Measurements from ENCODE around the gene MAGI2.

The MAGI2 gene

GRCh38 chr7:78101076-78101475, 1352.4 kb downstream of the MAGI2 start:
- FAIRE-seq, result no peak

DNA sequence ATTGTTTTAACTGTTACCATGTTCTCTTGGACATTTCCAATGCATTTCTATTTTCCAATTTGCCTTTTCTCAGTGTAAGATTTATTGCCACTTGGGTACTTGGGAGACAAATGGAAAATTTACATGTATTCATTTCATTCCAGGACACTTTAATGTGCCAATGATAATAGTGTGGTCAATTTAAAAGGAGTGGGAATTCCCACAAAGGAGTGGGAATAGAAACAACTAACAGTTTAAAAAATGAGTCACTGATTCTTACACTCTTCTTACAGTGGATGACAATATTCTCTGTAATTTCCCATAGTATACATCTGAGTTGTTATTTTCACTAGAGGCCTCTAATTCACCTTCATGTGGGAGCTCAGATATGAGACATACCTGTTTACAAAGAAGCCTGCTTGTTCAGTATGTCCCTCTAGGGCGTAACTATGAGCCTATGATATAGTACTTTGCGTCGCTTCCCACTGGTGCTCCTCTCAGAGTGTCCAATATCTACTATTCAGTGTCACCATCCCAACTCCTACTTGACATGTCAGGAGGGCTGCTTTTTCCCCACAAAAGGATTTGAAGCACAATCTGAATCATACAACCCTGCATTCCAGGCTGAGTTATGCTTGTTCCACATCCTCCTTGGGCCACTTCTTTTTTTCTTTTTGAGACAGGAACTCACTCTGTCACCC, 1353.6 kb downstream of the MAGI2 start:
- no peak for FAIRE-seq

DNA sequence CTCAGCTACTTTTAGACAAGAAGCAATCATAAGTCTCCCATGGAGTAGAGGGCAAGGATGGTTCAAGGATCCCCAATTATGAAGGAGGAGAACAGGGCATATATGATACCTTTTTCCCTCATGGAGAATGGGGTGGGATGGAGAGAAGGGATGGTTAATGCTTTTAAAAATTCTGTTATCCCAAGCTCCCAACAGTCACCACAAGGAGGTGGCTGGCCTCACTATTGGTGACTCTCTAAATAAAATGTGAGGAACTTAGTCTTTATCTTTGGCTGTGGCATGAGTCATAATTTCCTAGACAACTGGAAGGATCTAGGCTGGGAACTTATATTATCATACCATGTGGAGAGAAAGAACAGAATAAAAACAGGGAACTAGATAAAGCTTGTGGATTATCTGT, 1357.9 kb downstream of the MAGI2 start:
- FAIRE-seq, result no peak

DNA sequence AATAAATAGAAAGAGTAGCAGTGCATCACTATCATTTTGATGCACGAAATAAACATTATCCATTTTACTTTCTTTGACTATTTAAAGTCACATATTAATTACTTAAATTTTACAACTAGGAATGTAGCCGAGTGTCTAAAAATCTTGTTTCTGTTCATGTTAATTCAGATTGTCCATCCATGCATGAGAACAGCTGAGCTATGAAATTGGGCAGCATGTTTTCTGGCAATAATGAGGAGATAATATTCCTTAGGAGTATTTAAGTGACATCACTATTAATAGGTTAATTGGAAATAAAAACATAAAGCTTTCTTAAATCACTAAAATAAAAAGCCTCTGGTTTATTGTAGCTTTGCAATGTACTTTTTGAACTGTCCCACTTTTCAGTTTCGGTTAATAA, 1361.1 kb downstream of the MAGI2 start:
- FAIRE-seq, result no peak

DNA sequence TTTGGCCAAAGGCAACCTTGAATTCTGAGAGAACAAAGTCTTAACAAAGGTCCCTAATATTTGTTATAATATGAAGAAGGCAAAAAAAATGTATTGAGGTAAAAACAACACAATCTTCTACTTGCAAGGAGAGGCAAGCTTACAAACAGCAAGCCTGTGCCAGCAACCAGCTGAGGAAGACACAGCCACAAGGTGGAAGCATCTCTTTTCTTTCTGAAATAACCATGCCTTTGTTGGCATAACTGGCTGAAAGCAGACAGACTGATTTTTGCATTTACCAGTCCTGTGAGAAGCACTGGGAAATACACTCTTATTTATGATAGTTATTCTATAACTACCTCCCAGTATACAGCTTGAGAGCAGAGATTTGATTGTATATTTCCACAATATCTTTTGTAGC, 1362.9 kb downstream of the MAGI2 start:
- no peak for FAIRE-seq

DNA sequence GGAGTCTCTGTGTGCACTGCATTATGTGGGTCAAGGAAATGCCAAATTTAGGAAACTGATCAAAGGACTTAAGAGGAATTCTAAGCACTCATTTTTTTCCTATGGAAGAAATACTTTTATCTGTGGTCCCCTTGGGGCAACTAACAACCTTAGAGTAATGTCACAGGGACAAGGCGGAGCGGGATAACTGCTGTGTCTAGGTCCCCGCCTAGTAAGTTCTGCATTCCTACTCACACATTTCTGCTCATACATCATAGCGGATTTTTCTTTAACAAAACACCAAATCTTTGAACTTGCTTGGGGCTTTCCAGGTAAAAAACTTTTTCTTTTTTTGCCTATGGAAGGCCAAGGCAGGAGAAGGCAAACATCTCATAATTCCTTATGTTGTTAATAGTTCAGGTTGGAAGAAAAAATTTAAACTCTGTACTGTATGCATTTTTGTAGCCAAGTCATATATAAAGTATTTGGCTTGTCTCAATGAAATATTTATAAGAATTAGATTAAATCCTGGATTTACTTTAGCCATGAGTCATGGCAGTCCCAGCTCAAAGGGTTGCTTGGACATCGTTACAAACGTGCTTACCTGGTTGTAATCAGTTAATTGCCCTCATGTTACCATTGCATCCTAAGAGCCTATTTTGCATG, 1369.9 kb downstream of the MAGI2 start:
- no peak for FAIRE-seq

GRCh38 chr7:78082556-78082955, 1370.9 kb downstream of the MAGI2 start:
- no peak for FAIRE-seq

DNA sequence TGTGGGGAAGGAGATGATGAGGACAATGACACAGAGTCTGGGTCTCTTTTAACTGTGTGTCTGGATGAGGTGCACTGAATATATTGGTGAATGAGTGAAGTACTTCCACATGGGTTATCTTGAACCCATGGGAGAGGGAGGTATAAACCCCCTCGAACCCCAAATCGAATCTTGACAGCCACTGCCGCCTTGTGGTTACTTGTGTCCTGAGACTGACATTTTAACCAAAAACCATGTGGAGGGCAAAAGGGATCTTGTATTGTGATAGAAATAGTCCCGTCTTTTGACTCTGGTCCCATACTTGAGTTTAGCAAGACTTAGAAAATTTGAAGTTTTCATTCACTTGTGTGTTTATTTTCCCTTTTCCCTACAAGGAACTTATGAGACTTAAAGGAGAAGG, 1371.6 kb downstream of the MAGI2 start:
- FAIRE-seq, result no peak

DNA sequence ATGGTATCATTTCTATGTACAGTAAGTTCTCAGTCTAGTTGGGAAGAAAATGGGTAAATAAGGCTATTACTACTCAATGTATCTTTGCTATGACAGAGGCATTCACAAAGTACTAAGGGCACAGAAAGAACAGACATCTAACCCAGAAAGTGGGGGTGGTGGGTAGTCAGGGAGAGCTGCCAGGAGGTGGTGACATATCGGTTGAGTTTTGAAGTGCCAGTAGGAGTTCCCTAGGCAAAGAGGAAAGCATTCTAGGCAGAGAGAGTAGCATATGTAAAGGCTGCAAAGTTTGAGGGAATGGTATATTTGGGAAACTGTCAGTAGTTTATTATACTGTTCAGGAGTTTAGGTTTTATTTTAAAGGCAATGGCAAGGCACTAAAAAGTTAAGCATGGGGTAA, 1372.1 kb downstream of the MAGI2 start:
- no peak for FAIRE-seq

GRCh38 chr7:78080811-78081210, 1372.7 kb downstream of the MAGI2 start:
- no peak for FAIRE-seq

DNA sequence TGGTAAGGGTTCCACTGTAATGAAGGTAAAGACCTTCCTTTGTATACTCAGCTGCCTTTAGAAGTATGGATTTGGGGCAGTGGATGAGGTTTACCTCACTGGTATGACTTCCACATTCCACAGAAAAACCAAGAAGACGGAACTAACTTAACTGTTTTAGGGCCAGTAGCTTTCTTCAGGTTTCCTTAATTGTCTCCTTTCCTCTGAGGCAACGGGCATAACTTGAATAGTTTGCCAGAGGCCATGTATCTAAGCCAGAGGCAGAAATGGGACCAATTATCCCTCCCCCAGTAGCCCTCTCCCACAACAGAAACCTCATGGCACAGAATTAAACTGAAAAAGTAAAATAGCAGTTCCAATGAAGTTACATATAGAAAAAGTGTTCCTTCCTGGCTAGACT, 1373.2 kb downstream of the MAGI2 start:
- FAIRE-seq, result no peak

GRCh38 chr7:78074713-78075112, 1378.8 kb downstream of the MAGI2 start:
- no peak for FAIRE-seq

DNA sequence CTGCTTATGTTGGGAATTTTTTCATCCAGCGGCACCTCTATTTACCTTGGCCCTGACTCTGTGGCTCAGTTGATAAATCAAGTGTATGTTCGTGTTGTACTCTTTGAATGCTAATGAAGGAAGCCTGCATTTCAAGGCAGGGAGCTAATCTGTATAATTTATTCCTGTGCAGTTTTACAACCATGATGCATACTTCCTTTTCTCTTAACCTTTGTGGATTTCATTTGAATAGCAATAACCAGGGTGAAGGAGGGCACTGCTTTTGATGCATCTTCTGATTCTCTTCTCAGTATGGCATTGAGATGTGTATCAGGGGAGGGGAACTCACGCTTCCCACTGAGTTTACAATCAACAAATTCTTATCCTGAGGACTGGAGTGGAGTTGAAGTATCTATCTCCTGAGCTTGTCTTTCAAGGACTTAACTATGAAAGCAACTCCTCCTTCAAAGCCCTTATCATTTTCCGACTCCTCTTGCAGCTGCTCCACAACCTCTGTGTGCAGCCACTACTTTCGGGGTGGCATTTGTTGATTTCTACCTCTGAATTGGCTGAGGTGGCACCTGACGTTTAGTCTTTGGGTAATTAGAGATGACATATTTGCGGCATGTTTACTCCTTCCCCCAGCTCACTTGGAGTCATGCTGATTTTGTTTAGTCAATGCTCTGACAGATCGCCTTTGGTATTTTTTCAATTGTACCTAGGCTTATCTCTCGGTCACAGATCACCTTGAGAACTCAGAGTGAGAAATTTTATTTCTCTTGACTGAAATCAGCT, 1379.7 kb downstream of the MAGI2 start:
- no peak for FAIRE-seq

GRCh38 chr7:78072201-78072590, 1381.3 kb downstream of the MAGI2 start:
- no peak for FAIRE-seq

- FAIRE-seq, result no peak
Observed at GRCh38 chr7:78071491-78072200, 1381.8 kb downstream of the MAGI2 start.

- FAIRE-seq, result no peak
Observed at GRCh38 chr7:78066599-78066998, 1386.9 kb downstream of the MAGI2 start.

- FAIRE-seq, result no peak
Observed at GRCh38 chr7:78063758-78064157, 1389.7 kb downstream of the MAGI2 start.

- FAIRE-seq, result no peak
Observed at GRCh38 chr7:78062214-78062613, 1391.3 kb downstream of the MAGI2 start.

DNA sequence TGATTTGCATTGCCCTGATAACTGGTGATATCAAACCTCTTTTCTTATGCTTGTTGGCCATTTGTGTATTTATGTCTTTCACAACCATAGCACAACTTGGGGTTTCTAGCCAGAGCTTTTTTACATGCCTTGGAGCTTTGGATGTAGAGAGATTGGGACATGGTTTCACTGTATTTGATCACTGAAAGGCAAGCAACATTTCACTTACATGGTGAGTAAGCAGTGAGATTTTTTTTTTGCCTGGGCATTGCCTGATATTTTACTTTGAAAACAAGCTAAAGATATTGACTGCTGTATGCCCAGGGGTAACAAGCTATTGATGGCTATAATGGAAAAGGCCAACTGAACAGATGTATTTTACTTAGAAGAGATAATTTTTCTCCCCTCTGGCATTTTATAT, 1395.9 kb downstream of the MAGI2 start:
- no peak for FAIRE-seq

DNA sequence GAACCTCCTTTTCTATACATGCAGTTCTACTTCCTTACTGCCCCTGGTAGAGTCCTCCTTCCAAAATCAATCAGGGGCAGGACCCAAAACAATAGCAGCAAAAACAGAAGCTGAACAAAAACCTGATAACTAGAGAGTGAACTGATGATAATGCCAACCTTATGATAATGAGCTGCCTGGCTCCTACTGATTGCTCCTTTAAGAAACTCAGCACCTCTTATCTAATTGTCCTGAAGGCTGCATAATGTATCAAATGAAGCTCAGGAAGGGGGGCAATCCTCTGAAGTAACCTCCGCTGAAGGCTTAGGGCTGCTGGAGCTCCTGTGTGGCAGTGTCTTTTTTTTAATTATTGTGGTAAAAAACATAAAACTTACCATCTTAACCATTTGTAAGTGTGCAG, 1397.9 kb downstream of the MAGI2 start:
- FAIRE-seq, result no peak

DNA sequence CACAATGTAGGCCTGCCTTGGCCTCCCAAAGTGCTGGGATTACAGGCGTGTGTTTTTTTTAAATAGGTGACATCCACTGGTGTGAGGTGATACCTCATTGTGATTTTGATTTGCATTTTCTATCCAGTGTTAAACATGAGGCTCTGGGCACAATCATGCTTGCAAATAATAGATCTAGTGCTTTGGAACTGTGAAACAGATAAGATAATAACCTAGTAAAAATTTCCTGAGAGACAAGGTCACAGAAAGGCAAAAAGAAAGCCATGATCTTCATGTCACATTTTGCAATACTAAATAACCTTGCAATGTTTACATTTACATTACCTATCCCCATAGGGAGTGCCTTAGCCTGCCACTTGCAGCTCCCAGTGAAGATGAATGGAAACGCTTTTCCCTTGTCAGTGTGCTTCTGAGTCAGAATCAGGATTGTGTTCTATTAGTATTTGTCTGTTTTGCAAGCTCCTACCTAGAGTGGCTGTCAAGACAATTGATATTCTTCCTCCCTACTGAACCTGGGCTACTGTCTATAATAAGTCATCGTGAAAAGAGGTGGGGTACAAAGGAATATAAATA, 1398.4 kb downstream of the MAGI2 start:
- FAIRE-seq, result no peak

- FAIRE-seq, result no peak
Observed at GRCh38 chr7:78052112-78052511, 1401.4 kb downstream of the MAGI2 start.

DNA sequence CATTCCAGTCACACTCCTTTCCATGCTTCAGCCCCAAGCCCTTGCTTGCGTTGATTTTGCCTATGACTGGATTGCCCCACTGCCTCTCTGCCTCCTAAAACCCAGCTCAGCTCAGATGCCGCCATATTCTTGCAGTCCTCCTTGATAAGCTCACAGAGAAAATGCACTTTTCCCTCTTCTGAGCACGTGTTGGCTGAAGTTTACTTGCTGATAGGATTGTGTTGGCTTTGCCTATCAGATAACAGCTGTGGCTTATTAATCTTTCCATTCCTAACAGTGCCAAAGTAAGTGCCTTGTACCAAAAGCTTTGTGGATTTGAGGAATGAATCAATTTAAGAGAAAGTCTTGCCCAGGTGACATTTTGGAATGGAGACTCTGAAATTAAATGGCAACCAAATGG, 1405.7 kb downstream of the MAGI2 start:
- FAIRE-seq, result no peak
